T-helper 22 cell (primary cell): Measurements from ENCODE around the gene KCNQ2.
"Not testable (repeated sequence)": the region's sequence is repeated elsewhere in the genome, so short reads cannot be mapped to it uniquely, and the experiment has no call there.

Source experiments
- DNase-seq: peaks from one replicate; pipeline ENCODE4 v3.0.0-alpha.2; 2020; ENCODE audit warnings: low read depth

KCNQ2 gene

DNA sequence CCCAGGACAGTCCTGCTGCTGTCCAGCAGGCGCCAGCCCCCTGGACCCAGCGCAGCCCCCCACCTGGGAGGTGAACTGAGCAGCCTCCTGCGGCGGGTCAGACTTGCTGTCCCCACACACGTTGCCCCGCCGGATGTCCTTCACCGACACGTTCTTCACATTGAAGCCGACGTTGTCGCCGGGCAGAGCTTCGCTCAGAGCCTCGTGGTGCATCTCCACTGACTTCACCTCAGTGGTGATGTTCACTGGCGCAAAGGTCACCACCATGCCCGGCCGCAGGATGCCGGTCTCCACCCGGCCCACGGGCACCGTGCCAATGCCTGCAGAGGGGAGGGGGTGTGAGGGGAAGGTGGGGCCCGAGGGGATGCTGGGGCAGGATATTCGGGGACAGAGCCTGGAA lies 18.0 kb upstream of the KCNQ2 start:
- no peak for DNase-seq

DNA sequence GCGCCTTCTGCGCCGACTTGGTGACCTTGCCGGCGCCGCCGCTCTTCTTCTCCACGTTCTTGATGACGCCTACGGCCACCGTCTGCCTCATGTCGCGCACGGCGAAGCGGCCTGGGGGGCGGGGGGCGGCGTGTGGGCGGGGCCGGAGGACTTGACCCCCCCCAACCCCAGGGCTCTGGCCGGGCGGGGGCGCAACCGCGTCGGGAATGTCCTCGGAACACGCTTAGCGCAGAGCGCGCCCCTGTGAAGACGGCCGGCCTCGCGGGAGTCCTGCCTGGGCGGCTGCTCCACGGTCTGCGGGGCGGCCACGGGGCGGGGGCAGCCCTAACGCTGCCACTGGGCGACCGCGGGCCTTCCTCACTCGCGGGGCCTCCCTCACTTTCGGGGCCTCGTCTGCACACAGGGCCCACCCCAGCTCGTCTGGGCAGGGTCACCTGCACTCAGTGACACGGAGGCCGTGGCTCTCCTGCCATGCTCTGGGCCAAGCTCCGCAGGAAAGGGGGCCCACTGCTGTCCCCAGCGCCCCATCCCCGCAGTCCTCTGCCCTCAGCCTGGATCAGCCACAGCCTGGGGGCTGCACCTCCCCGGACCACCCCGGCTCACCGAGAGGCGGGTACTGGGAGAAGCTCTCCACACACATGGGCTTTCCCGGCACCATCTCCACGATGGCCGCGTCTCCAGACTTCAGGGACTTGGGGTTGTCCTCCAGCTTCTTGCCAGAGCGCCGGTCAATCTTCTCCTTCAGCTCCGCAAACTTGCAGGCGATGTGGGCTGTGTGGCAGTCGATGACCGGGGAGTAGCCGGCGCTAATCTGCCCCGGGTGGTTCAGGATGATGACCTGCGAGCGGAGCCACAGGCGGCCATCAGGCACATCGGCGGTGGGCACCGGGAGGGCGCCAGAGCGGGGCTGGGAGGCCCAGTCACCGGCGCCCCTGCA lies 16.1 kb upstream of the KCNQ2 start:
- DNase-seq, result no peak

DNA sequence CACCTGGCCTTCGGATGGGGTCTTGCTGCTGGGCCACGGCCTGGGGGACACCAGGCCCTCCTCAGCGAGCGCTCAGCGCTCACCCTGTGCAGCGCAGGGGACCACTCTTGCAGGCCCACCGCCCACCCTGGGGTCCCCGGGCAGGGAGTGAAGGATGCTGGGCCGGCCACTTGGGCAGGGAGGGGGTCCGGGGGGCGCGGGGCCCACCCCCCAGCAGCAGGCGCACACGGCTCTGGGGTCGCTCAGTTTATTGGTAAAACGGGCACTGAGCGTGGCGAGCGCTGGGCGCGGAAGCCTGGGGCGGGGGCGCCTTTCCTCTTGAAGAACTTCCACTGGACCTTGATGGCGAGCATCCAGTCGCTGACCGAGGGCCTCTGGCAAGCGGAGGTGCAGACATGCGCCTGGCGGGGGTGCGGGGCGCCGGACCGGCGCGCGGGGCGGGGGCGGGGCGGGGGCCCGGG lies 15.4 kb upstream of the KCNQ2 start:
- DNase-seq, result no peak

DNA sequence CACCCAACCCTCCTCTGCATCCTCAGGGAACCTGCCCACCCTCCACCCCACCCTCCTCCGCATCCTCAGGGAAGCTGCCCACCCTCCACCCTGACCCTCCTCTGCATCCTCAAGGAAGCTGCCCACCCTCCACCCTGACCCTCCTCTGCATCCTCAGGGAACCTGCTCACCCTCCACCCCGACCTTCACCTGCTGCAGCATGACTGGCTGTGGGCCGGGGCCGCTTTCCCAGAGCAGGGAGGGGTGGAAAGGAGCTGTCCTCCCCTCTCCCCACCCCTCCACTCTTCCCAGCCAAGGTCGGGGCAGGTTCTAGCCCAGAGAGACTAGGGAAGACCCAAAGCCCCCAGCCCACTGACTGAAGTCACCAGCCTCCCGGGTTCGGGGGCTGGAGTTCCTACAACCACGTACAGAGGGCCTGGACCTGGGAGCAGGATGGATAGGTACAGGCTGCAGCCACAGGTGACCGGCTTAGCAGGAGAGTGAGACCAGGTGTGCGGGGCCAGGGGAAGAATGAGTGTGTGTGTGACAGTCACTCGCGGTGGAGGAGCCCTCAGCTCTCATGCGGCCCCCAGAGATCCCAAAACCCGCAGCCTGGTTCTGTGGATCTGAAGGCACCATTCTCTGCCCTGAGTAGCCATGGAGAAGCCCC lies 14.8 kb upstream of the KCNQ2 start:
- no peak for DNase-seq

DNA sequence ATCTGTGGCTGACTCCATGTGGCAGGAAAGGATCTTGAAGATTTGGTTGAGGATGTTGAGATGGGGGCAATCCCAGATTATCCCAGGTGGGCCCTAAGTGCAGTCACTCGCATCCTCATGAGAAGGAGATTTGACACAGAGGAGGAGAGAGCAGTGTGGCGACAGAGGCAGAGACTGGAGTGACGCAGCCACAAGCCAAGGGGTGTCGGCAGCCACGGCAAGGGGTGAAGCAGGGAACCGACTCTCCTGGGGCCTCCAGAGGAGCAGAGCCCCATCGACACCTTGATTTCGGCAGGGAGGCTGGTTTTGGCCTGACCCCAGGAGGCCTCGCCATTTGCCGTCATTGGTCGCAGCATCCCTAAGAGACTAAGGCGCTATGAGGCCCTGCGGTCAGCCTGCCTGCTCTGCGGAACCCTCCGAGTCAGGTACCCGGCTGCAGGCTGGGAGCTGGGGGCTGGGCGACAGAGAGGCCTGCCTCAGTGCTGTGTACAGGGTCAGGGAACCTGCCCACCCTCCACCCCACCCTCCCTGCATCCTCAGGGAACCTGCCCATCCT lies 13.9 kb upstream of the KCNQ2 start:
- DNase-seq, result no peak

DNA sequence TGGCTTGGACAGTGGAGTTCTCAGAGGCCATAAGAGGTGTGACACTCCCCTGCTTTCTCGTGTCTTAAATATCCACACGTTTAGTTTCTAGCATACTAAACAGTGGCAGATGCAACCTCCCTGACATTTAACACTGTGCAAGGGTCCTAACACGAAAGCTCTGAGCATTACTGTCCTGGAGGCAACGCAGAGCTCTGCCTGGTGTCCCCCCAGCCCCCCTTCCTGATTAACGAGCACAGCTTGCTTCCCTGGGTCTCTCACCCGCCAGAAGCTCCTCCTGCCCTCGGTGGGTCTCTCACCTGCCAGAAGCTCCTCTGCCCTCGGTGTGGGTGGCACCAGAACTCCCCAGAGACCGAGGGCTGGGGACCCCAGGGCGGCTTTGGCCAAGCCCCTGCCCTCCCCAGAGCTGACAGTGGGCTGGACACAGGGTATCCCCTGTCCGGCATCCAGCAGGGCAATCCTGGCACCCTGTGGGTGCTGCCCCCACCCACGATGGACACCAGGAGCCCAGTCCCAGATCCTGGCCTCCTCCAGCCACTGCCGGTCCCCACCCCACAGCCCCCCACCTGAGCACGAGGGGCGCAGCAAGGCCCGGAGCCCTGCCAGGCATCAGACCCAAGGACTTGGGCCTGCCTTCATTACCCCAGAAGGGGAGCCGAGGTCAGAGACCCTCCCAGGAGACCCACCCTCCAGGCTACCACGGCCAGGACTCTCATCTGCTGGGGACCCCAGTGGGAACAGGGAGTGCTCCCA lies 12.4 kb upstream of the KCNQ2 start:
- no peak for DNase-seq

DNA sequence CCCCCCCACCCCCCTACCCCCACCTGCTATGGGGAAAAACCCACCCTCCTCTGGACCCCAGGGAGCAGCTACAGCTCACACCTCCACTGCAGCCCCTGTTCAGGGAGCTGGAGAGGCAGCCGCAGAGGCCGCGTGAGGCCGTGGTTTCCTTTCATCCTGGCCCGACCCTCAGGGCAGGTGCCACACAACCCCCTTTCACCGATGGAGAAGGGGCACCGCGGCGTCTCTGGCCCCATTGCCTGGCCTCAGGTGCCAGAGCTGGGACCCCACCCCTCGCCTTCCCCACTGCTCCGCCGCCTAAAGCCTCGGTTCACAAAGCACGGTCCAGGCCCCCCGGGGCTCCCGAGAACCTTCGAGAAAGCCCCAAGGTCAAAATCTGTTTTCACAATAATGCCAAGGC lies 11.8 kb upstream of the KCNQ2 start:
- no peak for DNase-seq

DNA sequence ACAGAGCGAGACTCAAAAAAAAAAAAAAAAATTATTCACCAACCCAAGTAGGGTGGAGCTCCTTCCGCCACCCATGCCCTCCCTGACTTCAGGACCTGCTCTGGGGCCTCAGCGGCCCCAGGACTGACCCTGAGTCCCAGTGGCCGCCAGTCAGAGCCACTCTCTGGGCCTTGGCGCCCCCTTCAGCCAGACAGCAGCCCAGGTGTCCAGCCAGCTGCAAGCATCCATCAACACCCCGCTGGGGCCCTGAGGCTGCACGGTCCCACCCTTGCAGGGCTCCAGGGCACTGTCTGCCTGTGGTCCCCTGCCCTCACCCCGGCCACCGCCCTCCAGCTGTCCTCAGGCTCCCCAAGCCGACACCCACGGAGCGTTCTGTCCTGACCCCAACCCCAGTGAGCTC lies 11.4 kb upstream of the KCNQ2 start:
- no peak for DNase-seq

DNA sequence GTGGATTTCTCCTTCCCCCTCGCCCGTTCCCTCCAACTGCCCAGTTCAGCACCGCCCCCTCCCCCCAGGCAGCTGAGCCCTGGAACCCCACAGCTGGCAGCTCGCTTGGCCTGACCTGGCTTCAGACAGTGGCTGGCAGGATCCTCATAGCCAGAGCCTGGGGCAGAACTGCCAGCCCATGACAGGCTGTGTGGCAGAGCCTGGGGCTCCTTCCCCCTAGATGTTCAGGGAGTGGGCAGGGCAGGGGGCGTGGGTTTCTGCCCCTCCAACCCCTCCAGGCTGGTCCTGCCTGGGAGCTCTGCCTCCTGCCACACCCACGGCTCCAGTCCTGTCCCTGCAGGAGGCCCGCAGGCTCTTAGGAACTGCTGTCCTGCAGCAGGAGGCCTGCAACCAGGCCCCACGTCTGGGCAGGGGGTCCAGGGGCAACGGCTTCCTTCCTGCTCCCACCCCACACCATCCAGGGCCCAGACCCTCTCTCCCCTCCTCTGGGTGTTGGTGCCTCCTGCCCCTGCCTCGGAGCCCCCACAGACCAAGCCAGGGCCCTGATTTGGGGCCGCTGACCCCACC lies 9.6 kb upstream of the KCNQ2 start:
- no peak for DNase-seq

DNA sequence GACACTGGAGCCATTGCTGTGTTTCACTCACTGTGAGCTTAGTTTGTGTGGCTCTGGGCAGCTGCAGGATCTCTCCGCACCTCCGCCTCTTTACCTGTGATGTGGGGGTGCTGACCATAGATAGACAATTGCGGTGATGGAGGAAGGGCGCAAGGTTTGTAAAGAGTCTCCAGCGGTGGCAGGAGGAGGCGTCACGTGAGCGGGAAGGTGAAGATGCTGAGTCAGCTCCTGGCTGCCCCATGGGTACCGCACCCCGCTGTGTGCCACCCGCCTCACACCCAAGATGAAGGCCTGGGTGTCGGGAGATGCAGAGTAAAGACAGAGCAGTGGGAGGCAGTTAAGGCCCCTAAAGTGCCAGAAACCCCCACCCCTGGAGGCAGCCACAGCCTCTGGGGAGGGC lies 9.0 kb upstream of the KCNQ2 start:
- DNase-seq, result no peak

DNA sequence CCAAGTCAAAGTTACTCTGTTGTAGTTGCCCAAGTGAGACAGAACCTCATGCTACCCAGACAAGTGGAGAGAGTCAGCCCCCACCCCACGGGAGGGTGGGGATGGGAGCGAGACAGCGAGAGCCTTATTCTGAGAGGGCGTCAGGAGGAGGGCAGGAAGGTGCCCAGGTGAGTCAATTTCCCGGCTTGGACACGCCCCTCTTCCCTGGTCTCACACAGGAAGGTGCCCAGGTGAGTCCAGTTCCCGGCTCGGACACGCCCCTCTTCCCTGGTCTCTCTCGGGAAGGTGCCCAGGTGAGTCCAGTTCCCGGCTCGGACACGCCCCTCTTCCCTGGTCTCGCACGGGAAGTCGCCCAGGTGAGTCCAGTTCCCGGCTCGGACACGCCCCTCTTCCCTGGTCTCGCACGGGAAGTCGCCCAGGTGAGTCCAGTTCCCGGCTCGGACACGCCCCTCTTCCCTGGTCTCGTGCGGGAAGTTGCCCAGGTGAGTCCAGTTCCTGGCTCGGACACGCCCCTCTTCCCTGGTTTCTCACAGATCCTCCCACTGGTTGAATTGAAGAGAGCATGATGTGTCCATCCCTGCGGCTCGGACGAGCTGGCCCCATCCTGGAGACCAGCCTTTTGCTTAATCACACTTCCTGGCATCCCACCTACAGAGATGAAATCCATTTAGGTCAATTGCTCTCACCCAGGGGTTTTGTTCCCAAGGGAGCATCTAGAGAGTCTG lies 7.4 kb upstream of the KCNQ2 start:
- not testable (repeated sequence) for DNase-seq

DNA sequence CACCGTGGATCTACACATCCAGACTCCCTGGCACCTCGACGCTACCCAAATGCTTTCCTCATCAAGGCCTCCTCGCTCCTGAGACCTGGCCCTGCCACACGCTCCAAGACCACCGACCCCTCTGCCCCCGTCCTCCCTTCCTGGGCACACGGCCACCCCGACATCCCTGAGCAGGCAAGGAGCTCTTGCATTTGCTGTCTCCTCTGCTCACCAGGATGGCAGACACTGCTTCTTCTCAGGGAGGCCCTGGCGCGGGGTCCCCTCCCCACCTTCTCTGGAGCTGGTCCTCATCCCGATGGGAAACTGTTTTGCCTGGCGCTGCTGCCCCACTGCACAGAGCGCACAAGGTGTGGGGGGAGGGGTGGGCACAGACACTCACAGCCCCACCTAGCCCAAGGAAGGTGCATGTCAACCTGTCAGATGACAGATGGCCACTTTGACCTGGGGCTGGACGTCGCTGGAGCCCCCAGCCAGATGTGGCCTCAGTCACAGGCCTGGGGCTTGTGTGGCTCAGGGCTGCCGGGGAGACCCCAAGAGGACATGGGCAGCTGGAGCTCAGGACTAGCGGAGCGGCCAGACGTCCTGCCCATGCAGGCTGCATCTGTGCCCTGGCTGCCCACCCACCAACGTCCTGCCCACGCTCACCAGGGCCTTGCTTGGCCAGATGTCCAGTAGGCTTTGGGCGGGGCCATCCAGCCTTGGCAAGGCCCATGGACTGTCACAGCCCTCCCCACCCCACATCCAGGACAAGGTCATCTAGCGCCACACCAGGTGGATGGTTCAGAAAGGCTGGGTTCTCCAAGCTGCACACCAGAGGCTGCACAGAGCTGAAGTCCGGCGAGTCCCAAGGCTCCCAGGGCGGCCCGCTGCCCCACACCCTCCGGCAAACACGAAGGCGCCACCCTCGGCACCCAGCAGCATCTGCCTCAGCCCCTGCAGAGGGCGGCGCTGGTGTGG lies 6.2 kb upstream of the KCNQ2 start:
- no peak for DNase-seq

DNA sequence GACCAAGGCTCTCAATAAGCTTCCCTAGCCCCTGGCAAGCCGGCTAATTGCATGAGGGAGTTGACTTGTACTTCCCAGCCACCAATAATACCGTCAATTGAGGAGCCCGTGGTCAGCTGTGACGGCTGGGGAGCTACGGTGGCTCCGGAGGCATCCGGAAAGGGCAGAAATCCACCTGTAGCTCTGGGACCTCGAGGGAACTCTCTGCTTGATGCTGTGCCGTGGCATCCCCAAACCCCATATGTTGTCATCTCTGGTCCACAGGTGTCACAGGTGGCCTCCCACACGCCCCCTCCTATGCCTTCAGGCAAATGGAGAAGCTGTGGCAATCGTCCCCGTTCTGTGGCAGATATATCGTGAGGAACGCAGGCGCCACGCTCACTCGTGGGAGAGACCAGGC lies 5.5 kb upstream of the KCNQ2 start:
- no peak for DNase-seq

DNA sequence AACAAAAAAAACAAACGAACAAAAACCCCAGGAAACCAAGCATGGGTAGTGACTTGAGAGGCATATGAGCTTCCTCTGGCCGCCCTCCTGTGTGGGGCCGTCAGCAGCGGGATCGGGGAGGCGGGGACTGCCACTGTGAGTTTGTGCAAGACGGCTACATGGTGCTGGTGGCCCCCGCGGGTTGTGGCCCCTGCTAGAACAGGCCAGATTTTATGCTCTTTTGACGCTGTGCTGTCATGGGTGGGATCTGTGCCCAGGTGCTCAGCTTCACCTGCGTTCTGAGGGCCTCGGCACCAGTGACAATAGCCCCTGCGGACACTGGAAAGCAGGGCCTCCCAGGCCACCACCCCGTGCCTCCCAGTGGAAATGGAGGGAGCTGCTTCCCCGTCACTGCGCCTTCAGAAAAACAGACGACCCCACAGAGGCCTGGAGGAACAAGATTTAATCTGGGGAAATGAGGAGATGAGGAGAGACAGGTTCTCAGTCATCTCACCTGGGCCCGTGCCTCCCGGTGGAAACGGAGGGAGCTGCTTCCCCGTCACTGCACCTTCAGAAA lies 4.7 kb upstream of the KCNQ2 start:
- no peak for DNase-seq

DNA sequence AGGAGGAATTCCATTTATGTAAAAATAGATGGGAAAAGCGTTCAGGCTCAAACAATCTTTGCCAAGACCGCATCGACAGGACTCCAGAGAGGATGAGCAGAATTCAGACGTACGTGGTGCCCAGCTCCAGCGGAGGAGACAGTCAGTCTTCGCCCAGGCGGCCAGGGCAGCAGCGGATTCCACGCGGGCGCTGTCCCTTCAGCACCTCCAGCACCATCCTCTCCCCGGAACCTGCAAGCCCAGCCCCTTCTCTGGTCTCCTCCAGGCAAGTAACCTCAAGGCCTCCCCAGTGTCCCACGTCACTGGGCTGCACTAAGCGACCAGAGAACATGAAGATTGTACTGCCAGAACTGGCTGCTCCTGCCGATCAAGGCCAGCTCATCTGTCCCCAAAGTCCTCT lies 2.8 kb upstream of the KCNQ2 start:
- DNase-seq, result no peak

DNA sequence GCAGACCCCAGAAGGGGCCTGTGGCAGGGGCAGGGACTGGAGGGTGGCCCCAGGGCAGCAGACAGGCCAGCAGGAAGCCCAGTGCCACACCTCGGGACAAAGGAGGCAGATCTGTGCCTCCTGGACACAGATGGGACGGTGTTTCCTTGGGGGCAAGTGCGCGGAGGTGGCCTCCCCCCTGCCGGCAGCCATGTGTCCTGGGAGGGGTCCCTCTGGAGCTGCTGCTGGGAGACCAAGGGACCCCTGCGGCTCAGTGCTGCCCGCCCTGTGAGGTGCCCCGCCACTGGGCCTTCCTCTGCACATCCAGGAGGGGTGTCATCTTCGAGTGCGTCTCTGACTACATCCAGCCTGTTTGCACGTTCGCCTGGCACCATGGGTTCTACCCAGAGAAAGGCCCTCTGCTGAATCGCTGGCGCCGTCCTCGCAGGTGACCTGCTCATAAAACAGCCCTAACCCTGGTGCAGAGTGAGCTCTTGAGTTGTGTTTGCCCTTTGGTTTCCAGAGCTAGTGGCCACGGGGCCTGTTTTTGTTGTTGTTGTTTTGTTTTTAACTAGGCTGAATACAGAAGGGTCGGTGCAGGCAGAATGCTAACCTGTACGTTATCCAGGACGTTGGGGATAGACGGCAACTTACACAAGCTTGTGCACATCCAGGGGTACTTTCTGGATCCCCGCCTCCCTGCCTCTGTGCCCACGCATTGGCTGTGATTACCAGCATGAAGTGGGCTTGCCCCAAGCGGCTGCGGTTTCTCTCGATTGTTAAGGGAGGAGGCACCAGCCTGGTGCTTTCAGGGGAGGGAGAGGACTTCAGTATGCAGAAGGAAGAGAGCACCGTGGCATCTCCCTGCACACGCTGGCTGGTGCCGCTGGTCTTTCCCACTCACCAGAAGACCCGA lies 1.3 kb upstream of the KCNQ2 start:
- no peak for DNase-seq

DNA sequence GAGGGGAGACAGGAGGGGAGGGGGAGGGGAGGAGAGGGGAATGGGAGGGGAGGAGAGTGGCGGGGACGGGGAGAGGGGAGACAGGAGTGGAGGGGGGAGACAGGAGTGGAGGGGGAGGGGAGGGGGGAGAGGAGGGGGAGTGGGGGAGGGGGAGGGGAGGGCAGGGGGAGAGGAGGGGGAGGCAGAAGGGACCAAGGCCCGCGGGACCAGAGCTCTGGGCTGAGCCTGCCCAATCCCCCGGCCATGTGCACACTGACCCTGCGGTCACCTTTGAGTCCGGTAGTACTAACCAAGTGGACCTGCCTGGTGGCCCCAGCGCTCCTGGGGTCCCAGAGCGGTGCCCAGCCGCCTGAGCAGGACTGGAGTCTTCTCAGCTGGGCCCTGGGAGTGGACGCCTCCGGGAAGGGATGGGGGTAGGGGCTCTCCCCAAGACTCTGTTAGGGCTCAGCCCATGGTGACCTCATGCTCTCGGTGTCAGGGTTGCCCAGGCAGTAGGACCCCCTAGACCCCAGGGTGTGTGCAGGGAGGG lies 471 bp upstream of the KCNQ2 start:
- DNase-seq, result no peak

DNA sequence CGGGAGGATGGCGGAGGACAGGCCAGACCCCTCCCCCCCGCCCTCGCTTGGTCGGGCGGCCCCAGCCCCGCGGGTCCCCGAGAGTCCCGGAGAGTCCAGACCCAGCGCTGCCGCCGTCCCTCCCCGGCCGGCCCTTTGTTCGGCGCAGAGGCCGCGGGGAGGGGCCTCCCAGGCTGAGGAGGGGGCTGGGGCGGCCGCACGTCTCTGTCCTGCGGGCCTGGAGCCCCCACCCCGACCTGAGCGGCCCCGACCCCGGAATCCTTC lies 806 bp downstream of the KCNQ2 start:
- no peak for DNase-seq
